SU-DHL-6 (cell line): ENCODE measurements around the gene RBL2.

ENCODE experiments used
- H2AFZ ChIP-seq: fragments of 200-600 bp; sonication (generic); 2 replicates; pipeline ENCODE4 v1.6.1; 2014; ENCODE audit warnings: low read depth, mild to moderate bottlenecking, moderate library complexity, mixed read lengths, antibody characterized with exemption, low read length; ENCODE audit not compliant: severe bottlenecking
- H3F3A ChIP-seq: fragments of 200-600 bp; shearing (Covaris generic); 2 replicates; pipeline ENCODE4 v1.6.0; 2016; ENCODE audit warnings: antibody characterized with exemption, mild to moderate bottlenecking; ENCODE audit not compliant: insufficient read depth
- H3K27ac ChIP-seq: fragments of 200-600 bp; sonication (generic); 2 replicates; pipeline ENCODE4 v1.5.1; 2016; ENCODE audit warnings: low read depth, mild to moderate bottlenecking, low read length, moderate library complexity, mixed read lengths
- H3K27me3 ChIP-seq: fragments of 200-600 bp; sonication (generic), shearing (Covaris generic); 2 replicates; pipeline ENCODE4 v1.6.0; 2014; ENCODE audit warnings: mild to moderate bottlenecking, low read length
- H3K36me3 ChIP-seq: fragments of 200-600 bp; sonication (generic); 2 replicates; pipeline ENCODE4 v1.6.1; 2014; ENCODE audit warnings: mild to moderate bottlenecking, low read length, mixed read lengths
- H3K4me2 ChIP-seq: fragments of 300-600, 200-600 bp; shearing (Covaris generic), sonication (generic); 2 replicates; pipeline ENCODE4 v1.6.0; 2014; ENCODE audit warnings: low read length, low read depth, mild to moderate bottlenecking; ENCODE audit not compliant: poor library complexity, severe bottlenecking
- H3K4me3 ChIP-seq: fragments of 200-600 bp; sonication (generic); 2 replicates; pipeline ENCODE4 v1.5.1; 2014; ENCODE audit warnings: antibody characterized with exemption, low read length, mild to moderate bottlenecking, mixed read lengths; ENCODE audit not compliant: insufficient read depth, poor library complexity, severe bottlenecking
- H3K79me2 ChIP-seq: fragments of 200-600 bp; sonication (generic); 2 replicates; pipeline ENCODE4 v1.6.1; 2014; ENCODE audit warnings: mild to moderate bottlenecking, low read length, moderate library complexity; ENCODE audit not compliant: insufficient read depth
- H3K9ac ChIP-seq: fragments of 200-600 bp; sonication (generic); 2 replicates; pipeline ENCODE4 v1.7.0; 2014; ENCODE audit warnings: mild to moderate bottlenecking, low read length
- H3K9me2 ChIP-seq: fragments of 200-600 bp; sonication (generic); replicated peaks from 2 replicates; pipeline ENCODE4 v1.6.1; 2014; ENCODE audit warnings: low read length; ENCODE audit not compliant: insufficient read depth
- H3K9me3 ChIP-seq: fragments of 200-600 bp; sonication (generic); 2 replicates; pipeline ENCODE4 v1.6.1; 2014; ENCODE audit warnings: low read length, mixed read lengths; ENCODE audit not compliant: insufficient read depth
- H4K20me1 ChIP-seq: fragments of 200-600 bp; sonication (generic); 2 replicates; pipeline ENCODE4 v1.6.1; 2014; ENCODE audit warnings: low read depth, mild to moderate bottlenecking, antibody characterized with exemption, low read length, moderate library complexity, mixed read lengths
- EZH2phosphoT487 ChIP-seq: fragments of 200-600 bp; sonication (generic), shearing (Covaris generic); conservative IDR thresholded peaks from 2 replicates; pipeline ENCODE4 v1.6.1; 2018; ENCODE audit warnings: mild to moderate bottlenecking, antibody characterized with exemption, low read length, moderate library complexity, mixed read lengths
- TF ChIP-seq, protein P1 (sequence below): fragments of 200-600 bp; sonication (generic); IDR thresholded peaks from one replicate; pipeline ENCODE4 v1.5.1; 2017; ENCODE audit warnings: antibody characterized with exemption, mild to moderate bottlenecking, low read length, moderate library complexity; ENCODE audit not compliant: insufficient read depth, poor library complexity, severe bottlenecking

Gene RBL2

DNA sequence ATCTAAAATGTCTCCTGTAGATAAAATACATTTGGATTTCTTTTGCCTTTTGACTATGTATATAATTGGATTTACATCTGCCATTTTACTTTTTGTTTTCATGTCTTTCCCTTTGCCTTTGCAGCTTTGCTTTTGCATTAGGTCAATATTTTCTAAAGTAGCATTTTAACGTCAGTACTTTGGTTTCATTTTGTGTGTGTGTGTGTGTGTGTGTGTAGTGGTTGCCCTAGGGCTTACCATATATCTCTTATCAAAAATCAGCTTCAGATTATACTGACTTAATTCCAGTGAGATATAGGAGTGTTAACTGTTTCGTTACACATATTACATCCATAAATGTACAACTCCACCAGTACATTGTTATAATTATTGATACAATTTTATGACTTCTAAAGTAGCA lies 42.6 kb downstream of the RBL2 start:
- Histone ChIP-seq H3K36me3 (peaks cover 61% of the 10 kb centered on the region), H3K79me2 (no peaks in the 10 kb centered on the region), H4K20me1 (no peaks in the 10 kb centered on the region), H3K27ac (no peak overlapping the region), H3K4me3 (no peak overlapping the region), H3K9ac (no peak overlapping the region), H3K4me2 (no peak overlapping the region), H3K9me3 (no peaks in the 10 kb centered on the region), H3F3A (no peaks in the 10 kb centered on the region), H3K9me2 (no peaks in the 10 kb centered on the region), H2AFZ (no peak overlapping the region), H3K27me3 (no peaks in the 10 kb centered on the region)
- no peak for TF ChIP-seq EZH2phosphoT487
- TF ChIP-seq, protein P1, sequence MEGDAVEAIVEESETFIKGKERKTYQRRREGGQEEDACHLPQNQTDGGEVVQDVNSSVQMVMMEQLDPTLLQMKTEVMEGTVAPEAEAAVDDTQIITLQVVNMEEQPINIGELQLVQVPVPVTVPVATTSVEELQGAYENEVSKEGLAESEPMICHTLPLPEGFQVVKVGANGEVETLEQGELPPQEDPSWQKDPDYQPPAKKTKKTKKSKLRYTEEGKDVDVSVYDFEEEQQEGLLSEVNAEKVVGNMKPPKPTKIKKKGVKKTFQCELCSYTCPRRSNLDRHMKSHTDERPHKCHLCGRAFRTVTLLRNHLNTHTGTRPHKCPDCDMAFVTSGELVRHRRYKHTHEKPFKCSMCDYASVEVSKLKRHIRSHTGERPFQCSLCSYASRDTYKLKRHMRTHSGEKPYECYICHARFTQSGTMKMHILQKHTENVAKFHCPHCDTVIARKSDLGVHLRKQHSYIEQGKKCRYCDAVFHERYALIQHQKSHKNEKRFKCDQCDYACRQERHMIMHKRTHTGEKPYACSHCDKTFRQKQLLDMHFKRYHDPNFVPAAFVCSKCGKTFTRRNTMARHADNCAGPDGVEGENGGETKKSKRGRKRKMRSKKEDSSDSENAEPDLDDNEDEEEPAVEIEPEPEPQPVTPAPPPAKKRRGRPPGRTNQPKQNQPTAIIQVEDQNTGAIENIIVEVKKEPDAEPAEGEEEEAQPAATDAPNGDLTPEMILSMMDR = no peak

DNA sequence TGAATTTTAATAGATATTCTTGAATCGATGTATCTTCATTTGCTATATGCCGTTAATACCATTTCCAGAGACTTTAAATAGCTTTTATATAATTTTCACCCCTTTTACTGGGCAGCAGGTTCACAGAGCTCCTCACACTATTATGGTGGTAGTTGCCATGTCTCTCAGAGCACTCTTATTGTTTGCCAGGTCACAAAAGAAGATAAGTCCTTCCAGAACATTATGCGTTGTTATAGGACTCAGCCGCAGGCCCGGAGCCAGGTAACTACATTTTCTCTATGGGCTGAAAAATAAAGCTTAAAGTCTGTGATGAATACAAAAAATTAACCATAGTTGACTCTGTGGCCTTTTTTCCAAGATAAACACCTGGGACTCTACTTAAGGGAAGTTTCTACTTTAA lies 44.7 kb downstream of the RBL2 start:
- no peaks in the 10 kb centered on the region for H3K27me3 ChIP-seq
- H3K9me2 ChIP-seq = no peaks in the 10 kb centered on the region
- H3K4me3 ChIP-seq = no peak overlapping the region
- no peak for TF ChIP-seq EZH2phosphoT487
- no peak overlapping the region for H3K9ac ChIP-seq
- H3F3A ChIP-seq = no peaks in the 10 kb centered on the region
- H4K20me1 ChIP-seq = no peaks in the 10 kb centered on the region
- H3K9me3 ChIP-seq = no peaks in the 10 kb centered on the region
- H3K27ac ChIP-seq = no peak overlapping the region
- H3K36me3 ChIP-seq = peaks cover 61% of the 10 kb centered on the region
- H3K4me2 ChIP-seq = no peak overlapping the region
- no peak overlapping the region for H2AFZ ChIP-seq
- H3K79me2 ChIP-seq = no peaks in the 10 kb centered on the region

DNA sequence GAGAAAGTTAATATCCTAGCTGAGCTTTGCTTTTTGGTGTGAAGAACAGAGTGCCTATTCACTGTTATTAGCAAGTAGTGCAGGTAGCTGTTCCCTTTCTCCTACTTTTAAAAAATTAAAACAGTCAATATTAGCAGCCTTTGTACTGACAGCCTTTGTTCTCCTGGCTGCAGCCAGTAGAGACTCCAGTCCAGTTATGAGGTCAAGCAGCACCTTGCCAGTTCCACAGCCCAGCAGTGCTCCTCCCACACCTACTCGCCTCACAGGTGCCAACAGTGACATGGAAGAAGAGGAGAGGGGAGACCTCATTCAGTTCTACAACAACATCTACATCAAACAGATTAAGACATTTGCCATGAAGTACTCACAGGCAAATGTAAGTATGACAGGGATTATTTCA lies 46.1 kb downstream of the RBL2 start:
- Histone ChIP-seq H3K27me3 (no peaks in the 10 kb centered on the region), H3K9me2 (no peaks in the 10 kb centered on the region), H4K20me1 (no peaks in the 10 kb centered on the region), H2AFZ (no peak overlapping the region), H3K4me3 (no peak overlapping the region), H3K27ac (no peak overlapping the region), H3K9me3 (no peaks in the 10 kb centered on the region; the same call in 1 of the 2 replicates), H3K4me2 (no peak overlapping the region), H3K79me2 (no peaks in the 10 kb centered on the region), H3K36me3 (peaks cover 70% of the 10 kb centered on the region), H3K9ac (no peak overlapping the region), H3F3A (no peaks in the 10 kb centered on the region)
- TF ChIP-seq, protein P1 = no peak
- TF ChIP-seq EZH2phosphoT487 = no peak

DNA sequence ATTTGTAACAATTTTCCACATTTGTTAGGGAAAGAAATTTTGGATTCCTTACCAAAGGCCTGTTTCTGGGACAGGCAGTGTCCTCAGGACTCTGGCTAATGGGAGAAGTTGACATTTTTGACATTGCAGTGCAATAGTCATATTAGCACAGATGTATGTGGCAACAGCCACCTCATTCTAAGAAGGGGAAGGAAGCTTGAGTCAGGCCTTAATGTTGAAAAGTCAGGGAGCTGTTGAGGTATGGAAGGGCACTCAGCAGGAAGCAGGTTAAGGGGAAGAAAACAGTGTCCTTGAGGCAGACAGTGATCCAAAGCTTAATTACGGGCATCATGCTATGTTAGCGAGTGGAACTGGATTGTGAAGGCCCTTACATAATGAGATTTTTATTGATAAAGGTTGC lies 47.9 kb downstream of the RBL2 start:
- Histone ChIP-seq H3K27ac (no peak overlapping the region), H3K36me3 (peaks cover 82% of the 10 kb centered on the region), H2AFZ (no peak overlapping the region), H3K9me3 (peaks cover 4% of the 10 kb centered on the region; the same call in 1 of the 2 replicates), H3K4me2 (no peak overlapping the region), H3K9me2 (no peaks in the 10 kb centered on the region), H3F3A (no peaks in the 10 kb centered on the region), H3K4me3 (no peak overlapping the region), H3K79me2 (no peaks in the 10 kb centered on the region), H3K9ac (no peak overlapping the region), H3K27me3 (no peaks in the 10 kb centered on the region), H4K20me1 (no peaks in the 10 kb centered on the region)
- TF ChIP-seq, protein P1 = no peak
- no peak for TF ChIP-seq EZH2phosphoT487
